ENCODE measurements around the gene RPS5. TPM values are rescaled to one million over a fixed set of nuclear protein-coding genes. Genes with fewer than 3 reads are reported as not detected.

RPS5 gene
- total and polyA plus RNA-seq, 9 of the 15 experiments (the other 6 are each of a cell fraction or from before 2014, with no cell fraction given) = 1,228 to 3,570 (median 2,484) TPM

DNA sequence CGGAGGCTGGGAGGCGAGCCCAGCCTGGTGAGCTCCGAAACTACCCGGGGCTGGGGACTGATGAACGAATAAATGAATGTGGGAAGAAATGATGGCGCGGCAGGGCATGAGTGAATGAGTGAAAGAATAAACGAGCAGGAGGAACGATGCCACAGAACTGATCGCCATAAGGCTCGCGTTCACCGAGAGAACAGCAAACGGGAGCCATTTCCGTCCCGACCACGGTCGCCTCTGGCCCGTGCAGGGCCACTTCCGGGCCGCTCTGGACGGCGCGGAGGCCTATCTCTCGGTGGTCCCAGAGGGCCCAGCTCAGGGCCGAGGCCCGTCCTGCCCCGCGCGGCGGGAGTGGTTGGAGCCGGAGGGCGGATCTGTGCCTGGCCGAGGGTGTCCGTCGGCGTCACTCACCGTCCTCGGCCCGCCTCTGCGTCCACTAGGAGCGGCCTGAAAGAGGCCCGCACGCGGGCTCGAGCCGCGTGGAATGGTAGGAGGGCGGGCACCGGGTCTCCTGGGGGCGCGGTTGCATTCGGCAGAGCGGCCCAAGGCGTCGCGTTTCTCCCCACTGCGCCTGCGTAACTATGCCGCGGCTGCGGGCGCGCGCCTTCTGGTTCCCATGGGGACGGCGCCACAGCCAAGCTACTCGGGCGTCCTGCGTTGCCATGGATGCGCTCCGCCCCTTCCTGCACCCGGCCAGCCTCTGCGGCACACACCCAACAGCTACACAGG, 24.6 kb upstream of the RPS5 start, which contains the start of gene ZNF497 (continued):
- TF ChIP-seq, protein P1, sequence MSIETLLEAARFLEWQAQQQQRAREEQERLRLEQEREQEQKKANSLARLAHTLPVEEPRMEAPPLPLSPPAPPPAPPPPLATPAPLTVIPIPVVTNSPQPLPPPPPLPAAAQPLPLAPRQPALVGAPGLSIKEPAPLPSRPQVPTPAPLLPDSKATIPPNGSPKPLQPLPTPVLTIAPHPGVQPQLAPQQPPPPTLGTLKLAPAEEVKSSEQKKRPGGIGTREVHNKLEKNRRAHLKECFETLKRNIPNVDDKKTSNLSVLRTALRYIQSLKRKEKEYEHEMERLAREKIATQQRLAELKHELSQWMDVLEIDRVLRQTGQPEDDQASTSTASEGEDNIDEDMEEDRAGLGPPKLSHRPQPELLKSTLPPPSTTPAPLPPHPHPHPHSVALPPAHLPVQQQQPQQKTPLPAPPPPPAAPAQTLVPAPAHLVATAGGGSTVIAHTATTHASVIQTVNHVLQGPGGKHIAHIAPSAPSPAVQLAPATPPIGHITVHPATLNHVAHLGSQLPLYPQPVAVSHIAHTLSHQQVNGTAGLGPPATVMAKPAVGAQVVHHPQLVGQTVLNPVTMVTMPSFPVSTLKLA (conservative IDR thresholded peaks at IDR 0.05) = peak; percentile 96 to 98
- TF ChIP-seq NFATC3 (IDR thresholded peaks at IDR 0.05) (peak; percentile 95), HOXB6 (CRISPR knock-in tag; IDR thresholded peaks at IDR 0.05; ENCODE audit: borderline replicate concordance) (no peak), ELF4 (CRISPR knock-in tag; IDR thresholded peaks at IDR 0.05) (peak; percentile 37; the same call in 1 of the 2 replicates), POLR3A (IDR thresholded peaks at IDR 0.05; ENCODE audit: borderline replicate concordance, extremely low read depth, insufficient read depth, insufficient read length) (no peak), RHOXF2B (CRISPR knock-in tag; conservative IDR thresholded peaks at IDR 0.05) (no peak), ZNF830 (CRISPR knock-in tag; IDR thresholded peaks at IDR 0.05) (no peak), NCOA2 (IDR thresholded peaks at IDR 0.05; ENCODE audit: partially characterized antibody in 2 of 2) (no peak), CBFA2T2 (conservative IDR thresholded peaks at IDR 0.05) (no peak; the same call in 1 of the 2 replicates), NR3C1 (CRISPR knock-in tag; IDR thresholded peaks at IDR 0.05) (no peak), ZNF324 (CRISPR knock-in tag; IDR thresholded peaks at IDR 0.05) (no peak), GATAD2B (IDR thresholded peaks at IDR 0.05; ENCODE audit: borderline replicate concordance) (no peak), DIDO1 (tag; IDR thresholded peaks at IDR 0.05; ENCODE audit: low read depth) (peak; percentile 78; the same call in 1 of the 2 replicates), RNF2 (IDR thresholded peaks at IDR 0.05) (no peak; the same call in none of the 2 replicates), HDAC2 (IDR thresholded peaks at IDR 0.05) (peak; percentile 49; the same call in 1 of the 2 replicates), KHSRP (IDR thresholded peaks at IDR 0.05) (no peak), ZNF764 (CRISPR knock-in tag; IDR thresholded peaks at IDR 0.05; ENCODE audit: low read depth) (no peak), ZNF347 (CRISPR knock-in tag; IDR thresholded peaks at IDR 0.05; ENCODE audit: low read depth) (no peak)
- TF ChIP-seq, protein P2, sequence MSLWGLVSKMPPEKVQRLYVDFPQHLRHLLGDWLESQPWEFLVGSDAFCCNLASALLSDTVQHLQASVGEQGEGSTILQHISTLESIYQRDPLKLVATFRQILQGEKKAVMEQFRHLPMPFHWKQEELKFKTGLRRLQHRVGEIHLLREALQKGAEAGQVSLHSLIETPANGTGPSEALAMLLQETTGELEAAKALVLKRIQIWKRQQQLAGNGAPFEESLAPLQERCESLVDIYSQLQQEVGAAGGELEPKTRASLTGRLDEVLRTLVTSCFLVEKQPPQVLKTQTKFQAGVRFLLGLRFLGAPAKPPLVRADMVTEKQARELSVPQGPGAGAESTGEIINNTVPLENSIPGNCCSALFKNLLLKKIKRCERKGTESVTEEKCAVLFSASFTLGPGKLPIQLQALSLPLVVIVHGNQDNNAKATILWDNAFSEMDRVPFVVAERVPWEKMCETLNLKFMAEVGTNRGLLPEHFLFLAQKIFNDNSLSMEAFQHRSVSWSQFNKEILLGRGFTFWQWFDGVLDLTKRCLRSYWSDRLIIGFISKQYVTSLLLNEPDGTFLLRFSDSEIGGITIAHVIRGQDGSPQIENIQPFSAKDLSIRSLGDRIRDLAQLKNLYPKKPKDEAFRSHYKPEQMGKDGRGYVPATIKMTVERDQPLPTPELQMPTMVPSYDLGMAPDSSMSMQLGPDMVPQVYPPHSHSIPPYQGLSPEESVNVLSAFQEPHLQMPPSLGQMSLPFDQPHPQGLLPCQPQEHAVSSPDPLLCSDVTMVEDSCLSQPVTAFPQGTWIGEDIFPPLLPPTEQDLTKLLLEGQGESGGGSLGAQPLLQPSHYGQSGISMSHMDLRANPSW (CRISPR knock-in tag; IDR thresholded peaks at IDR 0.05) = no peak
- TF ChIP-seq, protein P3, sequence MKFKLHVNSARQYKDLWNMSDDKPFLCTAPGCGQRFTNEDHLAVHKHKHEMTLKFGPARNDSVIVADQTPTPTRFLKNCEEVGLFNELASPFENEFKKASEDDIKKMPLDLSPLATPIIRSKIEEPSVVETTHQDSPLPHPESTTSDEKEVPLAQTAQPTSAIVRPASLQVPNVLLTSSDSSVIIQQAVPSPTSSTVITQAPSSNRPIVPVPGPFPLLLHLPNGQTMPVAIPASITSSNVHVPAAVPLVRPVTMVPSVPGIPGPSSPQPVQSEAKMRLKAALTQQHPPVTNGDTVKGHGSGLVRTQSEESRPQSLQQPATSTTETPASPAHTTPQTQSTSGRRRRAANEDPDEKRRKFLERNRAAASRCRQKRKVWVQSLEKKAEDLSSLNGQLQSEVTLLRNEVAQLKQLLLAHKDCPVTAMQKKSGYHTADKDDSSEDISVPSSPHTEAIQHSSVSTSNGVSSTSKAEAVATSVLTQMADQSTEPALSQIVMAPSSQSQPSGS (CRISPR knock-in tag; IDR thresholded peaks at IDR 0.05) = no peak
- TF ChIP-seq, protein P4, sequence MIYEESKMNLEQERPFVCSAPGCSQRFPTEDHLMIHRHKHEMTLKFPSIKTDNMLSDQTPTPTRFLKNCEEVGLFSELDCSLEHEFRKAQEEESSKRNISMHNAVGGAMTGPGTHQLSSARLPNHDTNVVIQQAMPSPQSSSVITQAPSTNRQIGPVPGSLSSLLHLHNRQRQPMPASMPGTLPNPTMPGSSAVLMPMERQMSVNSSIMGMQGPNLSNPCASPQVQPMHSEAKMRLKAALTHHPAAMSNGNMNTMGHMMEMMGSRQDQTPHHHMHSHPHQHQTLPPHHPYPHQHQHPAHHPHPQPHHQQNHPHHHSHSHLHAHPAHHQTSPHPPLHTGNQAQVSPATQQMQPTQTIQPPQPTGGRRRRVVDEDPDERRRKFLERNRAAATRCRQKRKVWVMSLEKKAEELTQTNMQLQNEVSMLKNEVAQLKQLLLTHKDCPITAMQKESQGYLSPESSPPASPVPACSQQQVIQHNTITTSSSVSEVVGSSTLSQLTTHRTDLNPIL (CRISPR knock-in tag; IDR thresholded peaks at IDR 0.05) = no peak
- TF ChIP-seq, protein P5, sequence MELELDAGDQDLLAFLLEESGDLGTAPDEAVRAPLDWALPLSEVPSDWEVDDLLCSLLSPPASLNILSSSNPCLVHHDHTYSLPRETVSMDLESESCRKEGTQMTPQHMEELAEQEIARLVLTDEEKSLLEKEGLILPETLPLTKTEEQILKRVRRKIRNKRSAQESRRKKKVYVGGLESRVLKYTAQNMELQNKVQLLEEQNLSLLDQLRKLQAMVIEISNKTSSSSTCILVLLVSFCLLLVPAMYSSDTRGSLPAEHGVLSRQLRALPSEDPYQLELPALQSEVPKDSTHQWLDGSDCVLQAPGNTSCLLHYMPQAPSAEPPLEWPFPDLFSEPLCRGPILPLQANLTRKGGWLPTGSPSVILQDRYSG (tag; conservative IDR thresholded peaks at IDR 0.05; ENCODE audit: low read depth) = no peak
